Adipocyte (in vitro differentiated cells): ENCODE results near the gene PAQR4.

Source experiments
- DNase-seq: peaks from one replicate; pipeline ENCODE4 v3.0.0-alpha.2; 2015; ENCODE audit warnings: low read depth
- H3K27me3 ChIP-seq: replicated peaks from 2 replicates; pipeline ENCODE4 v1.7.0; 2013; ENCODE audit warnings: mild to moderate bottlenecking, low read length, moderate library complexity; ENCODE audit not compliant: control insufficient read depth, insufficient read depth
- H3K36me3 ChIP-seq: 2 replicates; pipeline ENCODE4 v1.7.0; 2013; ENCODE audit warnings: low read length, mild to moderate bottlenecking, moderate library complexity; ENCODE audit not compliant: control insufficient read depth, insufficient read depth, severe bottlenecking
- H3K4me1 ChIP-seq: 2 replicates; pipeline ENCODE4 v1.7.0; 2013; ENCODE audit warnings: mild to moderate bottlenecking, low read length, moderate library complexity; ENCODE audit not compliant: control insufficient read depth, insufficient read depth
- H3K4me3 ChIP-seq: 2 replicates; pipeline ENCODE4 v1.7.0; 2013; ENCODE audit warnings: mild to moderate bottlenecking, low read length, moderate library complexity
- H3K9ac ChIP-seq: 2 replicates; pipeline ENCODE4 v1.7.0; 2013; ENCODE audit warnings: mild to moderate bottlenecking, low read length, moderate library complexity
- H3K9me3 ChIP-seq: 2 replicates; pipeline ENCODE4 v1.7.0; 2013; ENCODE audit warnings: mild to moderate bottlenecking, low read length, moderate library complexity; ENCODE audit not compliant: control insufficient read depth

The PAQR4 gene

DNA sequence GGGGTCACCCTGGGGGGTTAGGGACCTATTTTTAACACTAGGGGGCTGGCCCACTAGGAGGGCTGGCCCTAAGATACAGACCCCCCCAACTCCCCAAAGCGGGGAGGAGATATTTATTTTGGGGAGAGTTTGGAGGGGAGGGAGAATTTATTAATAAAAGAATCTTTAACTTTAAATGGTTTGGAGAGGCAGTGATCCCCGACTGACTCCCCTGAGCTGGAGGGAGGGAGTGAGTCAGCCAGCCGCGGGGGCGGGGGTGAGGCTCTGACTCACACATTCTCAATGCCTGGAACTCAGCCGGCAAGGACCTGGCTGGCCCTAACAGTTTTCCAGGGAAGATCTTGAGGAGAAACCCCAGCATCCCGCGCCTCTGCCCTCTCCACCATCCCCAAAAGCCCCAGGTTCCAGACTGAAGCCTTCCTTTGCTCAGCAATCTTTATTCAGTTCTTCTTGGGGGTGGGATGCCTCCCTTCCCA, 53.1 kb downstream of the PAQR4 start:
- peaks cover 7% of the 10 kb centered on the region for H3K27me3 ChIP-seq
- peak overlapping the region; percentile 96 for H3K4me3 ChIP-seq
- no peaks in the 10 kb centered on the region for H3K9me3 ChIP-seq
- peak; percentile 97 for DNase-seq
- H3K36me3 ChIP-seq: peaks cover 16% of the 10 kb centered on the region
- peaks cover 23% of the 10 kb centered on the region for H3K4me1 ChIP-seq
- peak overlapping the region; percentile 100 for H3K9ac ChIP-seq

- Histone ChIP-seq H3K27me3 (peaks cover 7% of the 10 kb centered on the region), H3K36me3 (peaks cover 18% of the 10 kb centered on the region), H3K9me3 (no peaks in the 10 kb centered on the region), H3K4me1 (peaks cover 23% of the 10 kb centered on the region), H3K9ac (peak overlapping the region; percentile 100), H3K4me3 (peak overlapping the region; percentile 96)
- peak; percentile 33 for DNase-seq
These were observed 53.7 kb downstream of the PAQR4 start for GRCh38 chr16:3022684-3023414.
